Measurements from ENCODE around the gene MBD6. TPM values are rescaled to one million over a fixed set of nuclear protein-coding genes. Genes with fewer than 3 reads are reported as not detected.

The MBD6 gene
- total RNA-seq, 1 donor from 2014 or later: 99.0 TPM

GRCh38 chr12:57541001-57541400 lies 18.4 kb downstream of the MBD6 start:
- H3K27ac Mint-ChIP-seq (ENCODE audit: unreplicated experiment): no peak overlapping the region
- no peak overlapping the region for H3K4me3 Mint-ChIP-seq (ENCODE audit: unreplicated experiment)
- H3K27me3 Mint-ChIP-seq (ENCODE audit: unreplicated experiment): peaks cover 2% of the 10 kb centered on the region
- H3K36me3 Mint-ChIP-seq (ENCODE audit: low read depth, unreplicated experiment): peaks cover 26% of the 10 kb centered on the region
- TF ChIP-seq, protein P1, sequence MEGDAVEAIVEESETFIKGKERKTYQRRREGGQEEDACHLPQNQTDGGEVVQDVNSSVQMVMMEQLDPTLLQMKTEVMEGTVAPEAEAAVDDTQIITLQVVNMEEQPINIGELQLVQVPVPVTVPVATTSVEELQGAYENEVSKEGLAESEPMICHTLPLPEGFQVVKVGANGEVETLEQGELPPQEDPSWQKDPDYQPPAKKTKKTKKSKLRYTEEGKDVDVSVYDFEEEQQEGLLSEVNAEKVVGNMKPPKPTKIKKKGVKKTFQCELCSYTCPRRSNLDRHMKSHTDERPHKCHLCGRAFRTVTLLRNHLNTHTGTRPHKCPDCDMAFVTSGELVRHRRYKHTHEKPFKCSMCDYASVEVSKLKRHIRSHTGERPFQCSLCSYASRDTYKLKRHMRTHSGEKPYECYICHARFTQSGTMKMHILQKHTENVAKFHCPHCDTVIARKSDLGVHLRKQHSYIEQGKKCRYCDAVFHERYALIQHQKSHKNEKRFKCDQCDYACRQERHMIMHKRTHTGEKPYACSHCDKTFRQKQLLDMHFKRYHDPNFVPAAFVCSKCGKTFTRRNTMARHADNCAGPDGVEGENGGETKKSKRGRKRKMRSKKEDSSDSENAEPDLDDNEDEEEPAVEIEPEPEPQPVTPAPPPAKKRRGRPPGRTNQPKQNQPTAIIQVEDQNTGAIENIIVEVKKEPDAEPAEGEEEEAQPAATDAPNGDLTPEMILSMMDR (IDR thresholded peaks at IDR 0.05; ENCODE audit: unreplicated experiment): no peak
- no peak for DNase-seq (ENCODE audit: low spot score)
- no peaks in the 10 kb centered on the region for H3K9me3 Mint-ChIP-seq (ENCODE audit: unreplicated experiment)
- peaks cover 22% of the 10 kb centered on the region for H3K4me1 Mint-ChIP-seq (ENCODE audit: unreplicated experiment)

GRCh38 chr12:57541717-57542116 lies 19.1 kb downstream of the MBD6 start:
- no peaks in the 10 kb centered on the region for H3K9me3 Mint-ChIP-seq (ENCODE audit: unreplicated experiment)
- peaks cover 3% of the 10 kb centered on the region for H3K27me3 Mint-ChIP-seq (ENCODE audit: unreplicated experiment)
- no peak overlapping the region for H3K4me3 Mint-ChIP-seq (ENCODE audit: unreplicated experiment)
- TF ChIP-seq, protein P1 (IDR thresholded peaks at IDR 0.05; ENCODE audit: unreplicated experiment): no peak
- no peak for DNase-seq (ENCODE audit: low spot score)
- H3K4me1 Mint-ChIP-seq (ENCODE audit: unreplicated experiment): peaks cover 28% of the 10 kb centered on the region
- H3K27ac Mint-ChIP-seq (ENCODE audit: unreplicated experiment): no peak overlapping the region
- peaks cover 26% of the 10 kb centered on the region for H3K36me3 Mint-ChIP-seq (ENCODE audit: low read depth, unreplicated experiment)

DNA sequence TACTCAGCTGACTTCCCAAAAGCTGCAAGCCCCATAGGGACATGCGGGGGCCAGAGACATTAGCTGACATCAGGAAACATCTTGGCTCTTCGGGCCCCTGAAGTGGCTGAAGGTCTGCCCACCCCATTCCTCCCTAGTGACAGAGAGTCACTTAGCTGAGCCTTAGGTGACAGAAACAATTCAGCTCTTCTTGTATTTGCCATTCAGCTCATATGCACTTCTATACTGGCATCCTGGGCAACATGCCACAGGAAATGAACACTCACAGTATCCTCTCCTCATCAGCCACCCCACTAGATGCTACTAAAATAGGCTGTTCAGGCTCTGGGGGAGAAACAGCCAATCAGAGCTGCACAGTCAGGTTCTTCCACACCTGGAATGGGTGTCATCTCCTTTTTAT lies 21.0 kb downstream of the MBD6 start:
- H3K4me3 Mint-ChIP-seq (ENCODE audit: unreplicated experiment): no peak overlapping the region
- peak overlapping the region; percentile 9 for H3K27ac Mint-ChIP-seq (ENCODE audit: unreplicated experiment)
- DNase-seq (ENCODE audit: low spot score): no peak
- H3K4me1 Mint-ChIP-seq (ENCODE audit: unreplicated experiment): peaks cover 23% of the 10 kb centered on the region
- H3K27me3 Mint-ChIP-seq (ENCODE audit: unreplicated experiment): peaks cover 3% of the 10 kb centered on the region
- TF ChIP-seq, protein P1 (IDR thresholded peaks at IDR 0.05; ENCODE audit: unreplicated experiment): no peak
- no peaks in the 10 kb centered on the region for H3K9me3 Mint-ChIP-seq (ENCODE audit: unreplicated experiment)
- H3K36me3 Mint-ChIP-seq (ENCODE audit: low read depth, unreplicated experiment): peaks cover 11% of the 10 kb centered on the region

GRCh38 chr12:57545809-57546437 lies 23.3 kb downstream of the MBD6 start:
- Mint-ChIP-seq H3K4me3 (ENCODE audit: unreplicated experiment) (peak overlapping the region; percentile 100), H3K27me3 (ENCODE audit: unreplicated experiment) (peaks cover 10% of the 10 kb centered on the region), H3K36me3 (ENCODE audit: low read depth, unreplicated experiment) (peaks cover 3% of the 10 kb centered on the region), H3K27ac (ENCODE audit: unreplicated experiment) (peak overlapping the region; percentile 97), H3K9me3 (ENCODE audit: unreplicated experiment) (no peaks in the 10 kb centered on the region), H3K4me1 (ENCODE audit: unreplicated experiment) (peaks cover 26% of the 10 kb centered on the region)
- DNase-seq (ENCODE audit: low spot score): no peak
- TF ChIP-seq, protein P1 (IDR thresholded peaks at IDR 0.05; ENCODE audit: unreplicated experiment): no peak

GRCh38 chr12:57546438-57547287 lies 24.0 kb downstream of the MBD6 start, which contains the start of gene DCTN2:
DCTN2 (minus strand) TSS chr12:57547192; CDS start chr12:57547063, 129 bp downstream.
- H3K27ac Mint-ChIP-seq (ENCODE audit: unreplicated experiment): peak within 1 kb of the TSS; percentile 97
- no peaks in the 10 kb centered on the region for H3K36me3 Mint-ChIP-seq (ENCODE audit: low read depth, unreplicated experiment)
- peak; percentile 89 for DNase-seq (ENCODE audit: low spot score)
- TF ChIP-seq, protein P1 (IDR thresholded peaks at IDR 0.05; ENCODE audit: unreplicated experiment): no peak
- peak within 1 kb of the TSS; percentile 100 for H3K4me3 Mint-ChIP-seq (ENCODE audit: unreplicated experiment)
- peaks cover 26% of the 10 kb centered on the region for H3K4me1 Mint-ChIP-seq (ENCODE audit: unreplicated experiment)
- H3K9me3 Mint-ChIP-seq (ENCODE audit: unreplicated experiment): no peaks in the 10 kb centered on the region
- H3K27me3 Mint-ChIP-seq (ENCODE audit: unreplicated experiment): peaks cover 13% of the 10 kb centered on the region

Data from endothelial cell (in vitro differentiated cells).